Duodenal mucosa (tissue), 2 donors: ENCODE data around the gene HNRNPAB.
"Not testable (repeated sequence)": the region's sequence is repeated elsewhere in the genome, so short reads cannot be mapped to it uniquely, and the experiment has no call there.

ENCODE experiments used
- H3K27ac ChIP-seq: one replicate; pipeline ENCODE4 v1.7.0; 2013; ENCODE audit warnings: low read depth, low read length
- H3K27me3 ChIP-seq, 2 donors: one replicate each; pipeline ENCODE4 v1.7.0; 2013; ENCODE audit warnings: low read length in 2 of 2, control low read depth in 1 of 2; ENCODE audit not compliant: insufficient read depth in 2 of 2, control insufficient read depth in 1 of 2
- H3K36me3 ChIP-seq, 2 donors: one replicate each; pipeline ENCODE4 v1.7.0; 2013; ENCODE audit warnings: low read length in 2 of 2, control low read depth in 1 of 2; ENCODE audit not compliant: insufficient read depth in 2 of 2, control insufficient read depth in 1 of 2
- H3K4me1 ChIP-seq, 2 donors: one replicate each; pipeline ENCODE4 v1.7.0; 2013; ENCODE audit warnings: low read length in 2 of 2, control low read depth in 1 of 2; ENCODE audit not compliant: insufficient read depth in 2 of 2, control insufficient read depth in 1 of 2
- H3K4me3 ChIP-seq, 2 donors: one replicate each; pipeline ENCODE4 v1.7.0; 2013; ENCODE audit warnings: low read length in 2 of 2, low read depth in 1 of 2
- H3K9ac ChIP-seq, 2 donors: one replicate each; pipeline ENCODE4 v1.7.0; 2013; ENCODE audit warnings: low read length in 2 of 2, low read depth in 1 of 2
- H3K9me3 ChIP-seq, 2 donors: one replicate each; pipeline ENCODE4 v1.7.0; 2013; ENCODE audit warnings: low read length in 2 of 2, control low read depth in 1 of 2; ENCODE audit not compliant: control insufficient read depth in 1 of 2

HNRNPAB gene

DNA sequence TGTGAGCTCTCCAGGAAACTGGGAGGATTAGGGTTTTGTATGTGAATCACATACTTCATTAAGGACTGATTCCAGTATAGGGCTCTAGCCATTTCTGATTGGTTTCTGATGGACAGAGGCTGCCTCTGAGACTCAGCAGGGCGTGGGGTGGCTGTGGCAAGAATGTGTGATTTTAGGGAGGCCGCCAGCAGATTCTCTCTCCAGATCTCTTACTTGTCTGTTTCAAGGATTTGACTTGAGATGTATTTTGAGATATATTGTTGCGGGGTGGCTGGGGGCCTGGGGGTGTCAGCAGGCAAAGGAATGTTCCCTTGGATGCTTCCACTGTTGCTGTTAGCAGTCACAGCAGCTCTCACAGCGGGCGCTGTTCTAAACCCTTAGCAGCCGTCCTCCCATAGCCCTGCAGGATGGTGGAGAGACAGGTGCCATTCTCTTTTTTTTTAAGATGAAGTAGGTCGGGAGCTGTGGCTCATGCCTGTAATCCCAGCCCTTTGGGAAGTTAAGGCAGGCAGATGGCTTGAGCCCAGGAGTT lies 8.0 kb upstream of the HNRNPAB start:
- Histone ChIP-seq H3K36me3 (no peaks in the 10 kb centered on the region), H3K9me3 (no peaks in the 10 kb centered on the region), H3K27ac (no peak overlapping the region), H3K4me3 (no peak overlapping the region), H3K4me1 (no peaks in the 10 kb centered on the region), H3K27me3 (peaks cover 9 to 11% of the 10 kb centered on the region in 2 donors), H3K9ac (no peak overlapping the region)

DNA sequence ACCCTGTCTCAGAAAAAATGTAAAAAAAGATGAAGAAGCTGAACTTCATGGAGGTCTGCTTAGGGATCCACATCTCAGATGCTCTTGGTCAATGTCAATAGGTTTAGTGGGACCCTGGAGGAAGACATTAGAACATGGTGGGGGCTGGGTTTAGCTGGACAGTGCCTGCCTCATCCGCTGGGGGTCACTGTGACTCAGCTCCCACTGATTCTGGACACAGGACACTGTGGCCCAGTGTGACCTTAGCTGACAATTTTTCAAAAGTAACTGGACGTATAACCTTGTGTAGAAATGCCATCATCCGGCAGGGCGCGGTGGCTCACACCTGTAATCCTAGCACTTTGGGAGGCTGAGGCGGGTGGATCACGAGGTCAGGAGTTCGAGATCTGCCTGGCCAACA lies 7.3 kb upstream of the HNRNPAB start:
- H3K36me3 ChIP-seq: no peaks in the 10 kb centered on the region
- no peak overlapping the region for H3K9ac ChIP-seq
- no peak overlapping the region for H3K27ac ChIP-seq
- H3K4me3 ChIP-seq: no peak overlapping the region
- peaks cover 5 to 6% of the 10 kb centered on the region in 2 donors for H3K4me1 ChIP-seq
- peaks cover 9 to 11% of the 10 kb centered on the region in 2 donors for H3K27me3 ChIP-seq
- no peaks in the 10 kb centered on the region for H3K9me3 ChIP-seq

DNA sequence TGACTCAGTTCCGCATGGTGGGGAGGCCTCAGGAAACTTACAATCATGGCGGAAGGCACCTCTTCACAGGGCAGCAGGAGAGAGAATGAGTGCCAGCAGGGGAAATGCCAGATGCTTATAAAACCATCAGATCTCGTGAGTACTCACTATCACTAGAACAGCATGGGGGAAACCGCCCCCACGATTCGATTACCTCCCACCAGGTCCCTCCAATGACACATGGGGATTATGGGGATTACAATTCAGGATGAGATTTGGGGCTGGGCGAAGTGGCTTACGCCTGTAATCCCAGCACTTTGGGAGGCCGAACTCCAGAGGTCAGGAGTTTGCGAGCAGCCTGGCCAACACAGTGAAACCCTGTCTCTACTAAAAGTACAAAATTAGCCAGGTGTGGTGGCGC lies 6.2 kb upstream of the HNRNPAB start:
- not testable (repeated sequence) for H3K4me3 ChIP-seq, H3K4me1 ChIP-seq, H3K36me3 ChIP-seq, H3K27ac ChIP-seq, H3K9me3 ChIP-seq, H3K9ac ChIP-seq
- H3K27me3 ChIP-seq: peaks cover 9 to 11% of the 10 kb centered on the region in 2 donors

DNA sequence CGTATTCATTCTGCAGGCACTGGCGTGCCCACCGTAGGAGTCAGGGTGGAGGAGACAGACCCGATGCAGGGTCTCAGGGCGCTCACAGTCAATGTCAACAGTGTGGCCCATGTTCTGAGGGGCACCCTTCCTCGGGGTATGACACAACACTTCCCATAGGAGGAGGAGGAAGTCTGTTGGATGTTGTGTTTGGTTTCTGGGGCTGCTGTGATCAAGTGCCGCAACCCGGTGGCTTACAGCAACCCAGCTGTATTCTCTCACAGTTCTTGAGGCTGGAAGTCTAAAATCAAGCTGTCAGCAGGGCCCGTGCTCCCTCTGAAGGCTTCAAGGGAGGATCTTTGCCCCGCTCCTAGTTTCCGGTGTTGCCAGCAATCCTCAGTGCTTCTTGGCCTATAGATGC lies 5.6 kb upstream of the HNRNPAB start:
- no peaks in the 10 kb centered on the region for H3K36me3 ChIP-seq
- peaks cover 6 to 9% of the 10 kb centered on the region in 2 donors for H3K4me1 ChIP-seq
- no peak overlapping the region for H3K9ac ChIP-seq
- H3K9me3 ChIP-seq: no peaks in the 10 kb centered on the region
- H3K27ac ChIP-seq: no peak overlapping the region
- peaks cover 9 to 11% of the 10 kb centered on the region in 2 donors for H3K27me3 ChIP-seq
- no peak overlapping the region for H3K4me3 ChIP-seq

DNA sequence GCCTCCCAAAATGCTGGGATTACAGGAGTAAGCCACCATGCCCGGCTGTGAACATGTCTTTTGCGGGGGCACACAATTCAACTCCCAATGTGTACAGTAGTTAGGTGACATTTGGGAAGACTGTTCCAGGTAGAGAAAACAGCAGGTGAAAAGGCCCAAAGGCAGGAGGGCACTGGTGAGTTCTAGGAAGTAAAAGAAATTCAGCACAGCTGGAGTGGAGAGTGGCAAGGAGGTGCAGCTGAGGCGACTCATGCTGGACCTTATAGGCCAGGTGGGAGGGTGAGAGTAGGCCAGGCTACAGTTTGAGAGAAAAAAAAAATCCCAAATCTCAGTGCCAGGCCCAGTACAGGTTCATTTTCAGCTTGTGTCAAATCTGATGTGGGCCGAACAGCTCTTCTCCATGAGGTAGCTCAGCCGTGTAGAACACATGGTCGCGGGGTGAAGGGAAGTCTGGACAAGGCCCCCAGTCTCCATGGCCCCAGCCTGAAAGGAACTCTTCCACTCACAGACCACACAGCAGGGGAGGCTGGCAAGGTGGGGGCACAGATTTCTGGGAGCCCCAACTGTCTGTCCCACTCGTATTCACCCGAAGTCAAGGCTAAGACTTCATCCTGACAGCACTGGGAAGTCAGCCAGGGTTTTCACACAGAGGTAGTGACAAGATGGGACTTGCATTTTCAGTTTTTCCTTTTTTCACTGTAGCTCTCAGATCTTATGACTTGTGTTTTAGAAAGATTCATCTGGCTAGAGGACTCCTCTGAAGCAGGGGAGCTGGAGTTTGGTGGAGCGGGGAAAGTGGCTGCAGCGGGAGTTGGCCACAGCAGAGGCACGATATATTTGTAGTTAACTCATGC lies 4.5 kb upstream of the HNRNPAB start:
- Histone ChIP-seq H3K4me1 (peaks cover 6 to 13% of the 10 kb centered on the region in 2 donors), H3K9me3 (no peaks in the 10 kb centered on the region), H3K27ac (no peak overlapping the region), H3K9ac (no peak overlapping the region), H3K36me3 (no peaks in the 10 kb centered on the region), H3K4me3 (no peak overlapping the region), H3K27me3 (peaks cover under 1 to 1% of the 10 kb centered on the region in 2 donors)

DNA sequence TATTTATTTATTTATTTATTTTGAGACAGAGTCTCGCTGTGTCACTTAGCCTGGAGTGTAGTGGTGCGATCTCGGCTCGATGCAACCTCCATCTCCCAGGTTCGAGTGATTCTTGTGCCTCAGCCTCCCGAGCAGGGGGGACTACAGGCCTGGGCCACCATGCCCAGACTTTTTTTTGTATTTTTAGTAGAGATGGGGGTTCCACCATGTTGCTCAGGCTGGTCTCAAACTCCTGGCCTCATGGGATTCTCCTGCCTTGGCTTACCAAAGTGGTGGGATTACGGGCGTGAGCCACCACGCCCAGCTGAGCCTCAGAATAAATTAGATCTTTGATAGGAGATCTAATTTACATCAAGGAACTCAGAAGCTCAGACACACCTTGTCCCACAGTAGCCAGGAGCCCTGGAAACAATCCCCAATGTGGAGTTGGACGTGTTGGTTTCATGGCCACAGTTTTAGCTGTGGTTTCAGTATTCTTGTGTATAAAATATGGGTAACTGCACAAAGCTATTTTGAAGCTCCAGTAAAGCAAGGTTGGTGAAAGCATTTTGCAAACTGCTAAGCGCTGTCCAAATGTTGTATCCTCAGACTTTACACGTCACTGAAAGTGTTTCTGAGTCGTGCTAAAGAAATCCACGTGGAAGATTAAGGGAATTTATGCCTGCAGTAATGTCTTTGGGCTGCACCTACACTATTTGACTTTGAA lies 3.0 kb upstream of the HNRNPAB start:
- H3K9me3 ChIP-seq: no peaks in the 10 kb centered on the region
- no peak overlapping the region for H3K27ac ChIP-seq
- peaks cover 15 to 23% of the 10 kb centered on the region in 2 donors for H3K4me1 ChIP-seq
- H3K36me3 ChIP-seq: peaks cover 7 to 8% of the 10 kb centered on the region in 2 donors
- H3K27me3 ChIP-seq: no peaks in the 10 kb centered on the region
- H3K4me3 ChIP-seq: no peak overlapping the region
- H3K9ac ChIP-seq: no peak overlapping the region

DNA sequence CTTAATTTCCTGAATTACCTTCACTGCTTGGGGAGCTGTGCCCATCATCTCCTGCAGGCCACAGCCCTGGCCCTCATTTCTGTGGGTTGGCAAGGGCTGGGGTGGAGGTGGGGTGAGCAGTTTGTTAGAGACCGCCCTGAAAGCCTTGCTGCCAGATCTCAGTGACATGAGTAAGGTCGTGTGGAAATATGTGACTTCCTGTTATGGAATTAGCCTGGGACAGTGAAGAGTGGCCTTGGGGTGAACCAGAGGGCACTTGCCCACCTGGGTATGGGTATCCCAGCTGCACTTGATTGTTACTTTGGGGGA lies 2.5 kb upstream of the HNRNPAB start:
- no peak overlapping the region for H3K4me3 ChIP-seq
- H3K9ac ChIP-seq: no peak overlapping the region
- H3K36me3 ChIP-seq: peaks cover 12% of the 10 kb centered on the region in 2 donors
- no peak overlapping the region for H3K27ac ChIP-seq
- no peaks in the 10 kb centered on the region for H3K27me3 ChIP-seq
- peaks cover 20 to 28% of the 10 kb centered on the region in 2 donors for H3K4me1 ChIP-seq
- no peaks in the 10 kb centered on the region for H3K9me3 ChIP-seq

DNA sequence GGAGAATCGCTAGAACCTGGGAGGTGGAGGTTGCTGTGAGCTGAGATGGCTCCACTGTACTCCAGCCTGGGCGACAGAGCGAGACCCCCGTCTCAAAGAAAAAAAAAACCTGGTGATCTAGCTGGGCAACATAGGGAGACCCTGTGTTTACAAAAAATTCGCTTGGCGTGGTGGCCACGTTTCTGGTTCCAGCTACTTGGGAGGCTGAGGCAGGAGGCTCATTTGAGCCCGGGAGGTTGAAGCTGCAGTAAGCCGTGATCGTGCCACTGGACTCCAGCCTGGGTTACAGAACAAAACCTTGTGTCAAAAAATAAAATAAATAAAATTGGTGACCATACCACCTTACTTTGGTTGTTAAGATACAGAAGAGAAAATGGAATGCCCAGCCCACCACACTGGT lies 1.8 kb upstream of the HNRNPAB start:
- no peaks in the 10 kb centered on the region for H3K9me3 ChIP-seq
- H3K4me1 ChIP-seq: peaks cover 26 to 34% of the 10 kb centered on the region in 2 donors
- H3K36me3 ChIP-seq: peaks cover 18% of the 10 kb centered on the region in 2 donors
- no peak overlapping the region for H3K4me3 ChIP-seq
- H3K27ac ChIP-seq: no peak overlapping the region
- H3K27me3 ChIP-seq: no peaks in the 10 kb centered on the region
- H3K9ac ChIP-seq: no peak overlapping the region

DNA sequence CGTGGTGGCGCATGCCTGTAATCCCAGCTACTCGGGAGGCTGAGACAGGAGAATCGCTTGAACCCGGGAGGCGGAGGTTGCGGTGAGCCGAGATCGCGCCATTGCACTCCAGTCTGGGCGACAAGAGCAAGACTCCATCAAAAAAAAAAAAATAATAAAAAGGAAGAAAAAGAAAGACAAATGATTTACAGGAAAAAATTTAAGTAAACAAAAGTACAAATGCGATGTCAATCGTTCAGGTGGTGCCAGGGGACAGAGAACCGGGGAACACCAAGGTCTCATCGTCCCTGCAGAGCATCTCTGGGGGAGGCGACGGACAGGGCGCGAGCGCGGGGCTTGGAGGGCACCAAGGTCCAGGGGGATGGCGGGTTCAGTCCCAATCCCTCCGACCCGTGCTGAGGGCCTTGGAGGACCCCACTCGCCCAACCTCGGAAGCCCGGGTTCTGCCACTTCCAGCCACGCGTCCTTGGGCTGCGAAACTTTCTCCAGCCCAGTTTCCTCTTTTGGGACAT lies 607 bp upstream of the HNRNPAB start:
- Histone ChIP-seq H3K4me3 (peak overlapping the region; percentile 76 to 81), H3K9ac (peak overlapping the region; percentile 66 to 87), H3K9me3 (no peaks in the 10 kb centered on the region), H3K27me3 (no peaks in the 10 kb centered on the region), H3K4me1 (peaks cover 38 to 46% of the 10 kb centered on the region in 2 donors), H3K27ac (peak overlapping the region; percentile 88), H3K36me3 (peaks cover 21 to 30% of the 10 kb centered on the region in 2 donors)
